Activated CD4-positive, alpha-beta T cell treated with anti-CD3 and anti-CD28 coated beads, Interleukin-2, Interleukin-4, amounts not matched to agents 100 ng/mL and 50 ng/mL, durations not matched to agents 16 hours and 8 hours (primary cell): ENCODE data around the gene RPS6KL1.
"Not testable (repeated sequence)": the region's sequence is repeated elsewhere in the genome, so short reads cannot be mapped to it uniquely, and the experiment has no call there.

Experiments
- DNase-seq: peaks from one replicate; pipeline ENCODE4 v3.0.0-alpha.2; 2020; ENCODE audit warnings: low spot score

RPS6KL1 gene

DNA sequence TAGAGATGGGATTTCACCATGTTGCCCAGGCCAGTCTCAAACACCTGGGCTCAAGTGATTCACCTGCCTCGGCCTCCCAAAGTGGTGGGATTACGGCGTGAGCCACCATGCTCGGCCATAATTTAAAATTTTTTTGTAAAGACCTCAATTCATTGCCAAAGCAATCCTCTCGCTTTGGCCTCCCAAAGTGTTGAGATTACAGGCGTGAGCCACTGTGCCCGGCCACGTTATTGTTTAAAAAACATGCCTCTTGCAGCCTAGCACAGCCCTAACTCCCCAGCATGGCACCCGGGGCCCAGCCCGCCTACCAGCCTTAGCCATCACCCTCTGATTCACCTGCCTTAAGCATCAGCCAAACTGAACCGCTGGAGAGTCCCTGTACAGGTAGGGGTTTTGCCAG, 13.1 kb upstream of the RPS6KL1 start:
- no peak for DNase-seq

DNA sequence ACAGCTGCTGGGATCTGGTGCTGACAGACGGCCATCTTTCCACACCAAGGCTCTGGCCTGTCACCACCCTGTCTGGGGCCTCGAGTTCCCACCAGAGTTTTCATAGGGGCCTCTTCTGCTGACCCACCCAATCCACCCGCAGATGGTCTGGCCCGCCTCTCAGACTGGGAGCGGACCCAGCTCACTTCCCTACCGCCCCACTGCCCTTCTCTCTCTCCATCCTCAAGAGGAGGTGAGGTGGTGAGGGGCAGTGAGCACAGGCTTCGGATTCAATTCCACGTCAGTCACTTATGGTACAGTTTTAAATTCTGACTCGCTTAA, 12.3 kb upstream of the RPS6KL1 start:
- DNase-seq: no peak

DNA sequence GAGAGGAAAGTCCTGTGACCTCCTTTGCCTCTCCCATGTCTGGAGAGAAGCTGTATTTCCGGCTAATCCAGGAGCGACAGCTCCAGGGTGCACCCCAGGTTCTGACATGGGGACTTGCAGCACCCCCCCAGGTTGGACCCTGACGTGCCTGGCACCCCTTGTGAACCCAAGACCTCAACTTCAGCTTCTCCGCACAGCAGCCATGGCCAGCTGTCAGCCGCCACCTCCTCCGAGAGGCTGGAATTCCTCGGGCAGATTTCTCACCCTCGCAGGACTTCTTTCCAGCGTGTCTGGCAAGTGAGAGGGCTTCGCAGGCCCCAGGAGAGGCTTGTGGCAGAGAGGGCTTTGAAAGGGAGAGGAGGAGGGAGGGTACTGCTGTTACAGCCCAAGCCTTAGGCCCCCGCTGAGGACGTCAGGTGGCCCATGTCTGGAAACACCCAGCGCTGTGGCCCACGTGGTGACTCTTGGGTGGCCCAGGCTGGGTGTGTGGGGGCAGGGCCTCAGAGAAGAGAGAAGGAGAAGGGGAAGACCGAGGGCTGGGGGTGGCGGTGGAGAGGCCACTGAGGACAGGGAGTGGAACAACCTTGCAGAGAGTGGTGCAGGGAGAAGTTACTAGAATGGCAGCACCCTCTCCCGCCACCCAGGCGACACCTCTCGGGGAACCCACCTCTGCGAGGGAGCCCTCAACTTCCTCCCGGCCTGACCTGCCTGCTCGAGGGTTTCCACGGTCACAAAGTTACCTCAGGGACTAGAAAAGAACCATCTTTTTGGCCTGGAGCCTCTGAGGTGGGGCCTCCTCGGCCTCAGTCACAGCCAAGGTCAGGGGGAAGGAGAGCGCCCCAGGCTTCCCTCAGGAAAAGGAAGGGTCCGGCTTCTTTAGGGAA, 11.7 kb upstream of the RPS6KL1 start:
- no peak for DNase-seq

DNA sequence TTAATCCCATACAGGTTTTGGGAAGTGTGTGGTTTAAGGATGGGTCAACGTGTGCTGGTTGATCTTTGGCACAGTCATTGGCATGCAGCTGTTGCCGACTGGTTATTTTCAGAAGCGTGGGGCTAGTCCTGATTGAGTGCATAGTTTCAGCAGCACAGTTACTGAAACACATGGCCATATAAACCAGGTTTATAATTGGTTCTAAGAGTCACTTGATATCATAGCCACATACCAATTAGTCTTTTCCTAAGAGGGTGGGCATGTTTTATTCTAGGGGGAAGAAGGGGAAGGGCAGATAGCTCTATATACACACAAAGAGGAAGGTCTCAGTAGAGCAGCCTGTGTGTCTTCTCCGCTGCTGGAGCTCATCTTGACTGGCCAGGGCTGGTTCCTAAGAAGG, 11.0 kb upstream of the RPS6KL1 start:
- no peak for DNase-seq

DNA sequence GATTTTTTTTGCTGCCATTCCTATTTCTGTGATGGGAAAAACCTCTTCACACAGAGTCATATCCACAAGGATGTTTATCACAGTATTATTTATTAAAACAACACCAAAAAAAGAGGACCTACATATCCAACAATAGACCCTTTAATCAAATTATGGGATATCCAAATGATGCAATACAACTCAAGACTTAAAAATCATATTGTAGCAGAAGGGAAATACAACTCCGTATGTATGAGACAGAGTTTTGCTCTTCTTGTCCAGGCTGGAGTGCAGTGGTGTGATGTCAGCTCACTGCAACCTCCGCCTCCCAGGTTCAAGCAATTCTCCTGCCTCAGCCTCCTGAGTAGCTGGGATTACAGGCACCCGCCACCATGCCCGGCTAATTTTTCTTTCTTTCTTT, 9.9 kb upstream of the RPS6KL1 start:
- not testable (repeated sequence) for DNase-seq

DNA sequence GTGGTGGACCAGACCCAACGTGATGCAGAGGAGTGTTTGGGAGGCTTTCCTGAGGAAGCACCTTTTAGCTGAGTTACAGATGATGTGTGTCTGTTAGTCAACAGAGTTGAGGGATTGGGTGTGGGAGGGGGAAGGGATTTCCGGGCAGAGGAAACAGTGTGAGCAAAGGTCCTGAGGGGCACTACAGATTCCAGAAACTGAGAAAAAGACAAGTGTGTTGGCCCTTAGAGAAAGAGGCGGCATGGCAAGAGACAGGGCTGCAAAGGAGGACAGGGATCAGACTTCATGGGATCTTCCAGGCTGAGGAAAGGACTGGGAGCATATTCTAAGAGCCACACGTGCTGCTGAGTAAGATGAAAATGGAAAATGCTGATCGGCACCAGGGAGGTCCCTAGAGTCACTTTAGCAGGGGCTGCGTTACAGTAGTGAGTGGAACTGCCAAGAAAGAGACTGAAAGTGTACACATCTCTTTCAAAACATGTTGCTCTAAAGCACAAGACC, 9.4 kb upstream of the RPS6KL1 start:
- DNase-seq: no peak

DNA sequence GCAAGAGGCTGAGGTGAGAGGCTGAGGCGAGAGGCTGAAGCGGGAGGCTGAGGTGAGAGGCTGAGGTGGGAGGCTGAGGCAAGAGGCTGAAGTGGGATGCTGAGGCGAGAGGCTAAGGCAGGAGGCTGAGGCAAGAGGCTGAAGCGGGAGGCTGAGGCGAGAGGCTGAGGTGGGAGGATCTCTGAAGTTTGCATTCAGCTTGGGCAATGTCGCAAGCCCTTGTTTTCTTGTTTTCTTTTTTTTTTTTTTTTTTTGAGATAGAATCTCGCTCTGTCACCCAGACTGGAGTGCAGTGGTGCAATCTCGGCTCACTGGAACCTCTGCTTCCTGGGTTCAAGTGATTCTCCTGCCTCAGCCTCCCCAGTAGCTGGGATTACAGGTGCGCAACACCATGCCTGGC, 8.7 kb upstream of the RPS6KL1 start:
- not testable (repeated sequence) for DNase-seq

DNA sequence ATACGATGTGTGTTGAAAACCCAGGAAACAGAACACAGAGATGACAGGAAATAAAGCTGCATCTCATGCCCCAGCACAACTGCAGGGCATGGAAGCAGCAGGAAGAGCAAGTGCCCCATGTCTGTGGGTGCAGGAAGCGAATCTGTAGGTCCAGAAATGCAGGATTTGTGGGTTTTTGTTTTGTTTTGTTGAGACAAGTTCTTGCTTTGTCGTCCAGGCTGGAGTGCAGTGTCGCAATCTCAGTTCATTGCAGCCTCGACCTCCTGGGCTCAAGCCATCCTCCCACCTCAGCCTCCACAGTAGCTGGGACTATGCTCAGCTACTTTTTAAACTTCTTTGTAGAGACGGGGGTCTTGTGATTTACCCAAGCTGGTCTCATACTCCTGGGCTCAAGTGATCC, 6.2 kb upstream of the RPS6KL1 start:
- no peak for DNase-seq

DNA sequence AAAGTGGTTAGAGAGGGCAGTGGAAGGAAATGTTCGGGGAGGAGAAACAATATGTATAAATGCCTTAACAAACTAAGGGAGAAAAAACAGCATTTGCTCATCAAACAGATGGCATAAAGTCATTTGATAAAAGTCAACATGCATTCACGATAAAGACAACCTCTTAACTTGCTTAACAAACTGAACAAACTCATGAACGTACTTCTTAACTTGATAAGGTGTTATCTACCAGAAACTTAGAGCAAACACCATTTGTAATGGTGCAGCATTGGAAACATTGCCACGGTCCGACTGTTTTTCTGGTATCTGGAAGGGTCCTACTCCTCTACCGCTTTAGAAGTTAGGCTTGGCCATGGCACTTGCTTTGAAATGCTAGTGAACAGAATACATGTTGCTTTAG, 4.2 kb upstream of the RPS6KL1 start:
- no peak for DNase-seq

DNA sequence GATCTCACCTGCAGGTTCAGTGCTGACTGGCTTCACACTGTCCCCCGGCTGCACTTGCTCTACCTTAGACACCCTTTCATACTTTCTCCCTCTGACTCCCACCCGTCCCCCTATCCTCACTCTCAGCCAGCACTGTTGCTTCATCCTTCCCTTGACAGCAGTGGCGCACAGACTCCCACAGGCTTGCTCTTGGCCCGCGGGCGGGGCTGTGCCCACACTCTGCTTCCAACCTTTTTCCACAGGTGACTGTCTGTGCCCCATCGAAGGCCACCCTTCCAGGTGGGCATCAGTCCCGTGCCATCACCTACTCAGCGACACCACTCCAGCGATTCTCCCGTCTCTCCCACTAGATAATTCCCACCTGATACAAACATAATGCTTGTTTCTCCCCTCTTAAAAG, 1.0 kb upstream of the RPS6KL1 start:
- DNase-seq: no peak

DNA sequence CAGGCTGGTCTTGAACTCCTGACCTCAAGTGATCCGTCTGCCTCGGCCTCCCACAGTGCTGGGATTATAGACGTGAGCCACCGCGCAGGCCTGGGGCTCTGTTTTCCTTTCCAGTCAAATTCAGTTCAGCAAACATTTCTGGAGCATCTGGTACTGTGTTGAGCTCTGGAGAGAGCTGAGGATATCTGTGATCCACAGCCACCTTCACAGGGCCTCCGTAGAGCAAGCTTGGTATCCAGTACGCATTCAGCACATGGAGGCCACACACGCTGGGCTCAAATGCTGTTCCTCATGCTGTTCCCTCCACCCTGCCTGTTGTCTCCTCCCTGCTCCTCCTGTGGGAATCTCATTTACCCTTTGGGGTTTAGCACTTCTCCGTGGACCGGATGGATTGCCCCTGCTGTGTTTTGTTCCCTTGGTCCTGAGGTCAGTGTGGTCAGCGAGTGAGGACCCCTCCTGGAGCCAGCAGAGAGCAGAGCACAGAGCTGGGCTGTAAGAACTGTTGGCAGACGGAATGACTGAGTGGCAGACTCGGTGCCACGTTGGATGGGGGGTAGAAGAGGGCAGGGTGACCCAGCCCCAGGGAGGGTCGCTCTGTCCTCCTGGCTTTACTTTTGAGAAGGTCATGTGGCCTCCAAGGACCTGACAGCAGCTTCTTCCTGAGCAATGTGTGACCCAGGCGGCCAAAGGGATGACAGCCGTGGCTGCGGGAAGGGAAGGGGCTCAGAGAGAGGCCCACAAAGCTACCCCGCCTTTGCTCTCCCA, 891 bp downstream of the RPS6KL1 start:
- no peak for DNase-seq

DNA sequence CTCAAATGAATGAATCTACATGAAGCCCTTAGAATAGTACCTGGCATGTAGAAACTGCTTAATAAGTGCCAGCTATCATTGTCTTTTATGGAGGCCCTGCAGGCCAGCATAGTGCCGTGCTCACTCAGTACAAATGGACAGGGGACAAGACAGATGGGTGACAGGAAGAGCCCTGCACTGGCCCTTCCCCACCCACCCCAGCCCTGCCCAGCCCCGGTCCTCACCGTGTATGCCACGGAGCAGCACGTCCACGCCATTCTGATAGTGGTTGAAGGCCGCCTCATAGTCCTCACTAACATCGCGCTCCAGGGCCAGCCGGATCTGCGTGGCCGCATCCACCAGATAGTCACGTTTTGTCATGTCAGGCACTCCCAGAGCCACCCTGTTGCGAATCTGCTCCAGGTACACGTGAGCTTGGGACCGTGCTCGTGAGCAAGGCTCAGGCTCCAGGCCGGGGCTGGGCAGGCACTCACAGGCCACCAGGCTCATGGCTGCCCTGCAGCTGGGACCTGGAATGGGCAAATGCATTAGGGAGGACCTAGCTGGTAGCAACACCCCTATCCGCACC, 1.9 kb downstream of the RPS6KL1 start:
- DNase-seq: no peak

DNA sequence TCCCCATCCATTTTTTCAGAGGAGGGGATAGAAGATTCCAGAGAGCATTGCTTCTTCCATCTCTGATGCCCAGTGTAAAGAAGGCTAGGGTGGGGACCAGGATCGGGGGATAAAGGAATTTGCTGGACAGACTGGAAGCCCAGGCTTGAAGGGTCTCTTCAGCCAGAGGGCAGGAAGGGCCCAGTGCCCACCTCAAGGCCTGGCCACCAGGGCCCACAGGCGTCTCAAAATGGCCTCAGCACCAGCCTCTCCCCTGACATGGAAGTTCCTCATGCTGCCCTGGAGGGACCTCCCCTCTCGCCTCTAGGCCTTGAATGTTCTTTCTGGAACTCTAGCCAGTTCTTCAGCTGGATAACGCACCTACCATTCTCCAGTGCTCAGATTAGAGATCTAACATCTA, 2.8 kb downstream of the RPS6KL1 start:
- no peak for DNase-seq

DNA sequence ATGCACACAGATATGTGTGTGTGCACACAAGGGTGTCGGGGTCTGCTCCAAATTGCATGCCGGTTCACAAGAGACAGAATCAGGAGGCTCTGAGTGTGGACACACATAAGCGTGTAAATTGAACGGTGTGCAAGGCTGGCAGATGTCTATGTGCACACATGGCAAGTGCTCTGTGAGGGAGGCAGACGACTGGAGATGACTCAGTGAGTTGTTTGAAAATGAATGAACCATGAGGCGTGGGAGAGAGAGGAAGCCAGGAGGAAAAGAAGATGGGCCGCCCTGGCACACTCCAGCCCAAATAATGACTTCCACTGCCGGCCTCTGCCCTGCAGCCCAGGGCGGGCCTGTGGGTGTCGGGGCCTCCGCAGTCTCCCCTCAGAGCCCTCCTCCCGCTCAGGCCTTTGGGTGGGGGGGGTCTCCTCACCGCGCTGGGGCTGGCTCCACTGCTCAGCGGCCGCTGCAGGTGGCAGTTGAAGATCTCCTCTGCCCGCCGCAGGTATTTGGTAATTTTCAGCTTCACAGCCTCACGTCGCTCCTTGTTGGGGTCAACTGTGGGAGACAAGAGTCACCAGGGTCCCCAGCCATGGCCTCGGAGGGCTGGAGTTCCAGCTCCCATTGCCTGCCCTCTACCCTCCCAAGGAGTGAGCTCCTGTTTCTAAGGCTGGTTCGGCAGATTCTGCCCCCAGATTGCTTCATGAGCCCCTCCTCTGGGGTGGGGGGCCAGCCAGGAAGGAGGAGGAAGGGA, 3.5 kb downstream of the RPS6KL1 start:
- no peak for DNase-seq

DNA sequence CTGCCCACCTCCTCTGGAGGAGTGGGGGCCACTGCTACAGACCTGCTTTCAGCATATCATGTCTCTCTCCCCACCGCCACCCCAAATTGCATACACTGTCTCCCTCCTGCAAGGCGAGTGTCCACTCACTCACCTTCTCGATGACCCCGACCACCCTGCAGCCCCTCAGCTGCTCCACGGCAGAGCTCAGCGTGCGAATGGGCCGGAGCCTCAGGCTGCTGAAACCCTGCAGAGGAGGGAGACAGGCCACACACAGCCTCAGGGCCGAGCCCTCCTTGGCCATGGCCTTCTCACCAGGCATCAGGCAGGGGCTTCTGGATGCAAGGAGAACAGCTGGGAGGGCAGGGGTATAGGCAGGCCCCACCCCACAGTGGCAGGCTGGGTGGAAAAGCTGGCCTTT, 4.7 kb downstream of the RPS6KL1 start:
- DNase-seq: no peak

DNA sequence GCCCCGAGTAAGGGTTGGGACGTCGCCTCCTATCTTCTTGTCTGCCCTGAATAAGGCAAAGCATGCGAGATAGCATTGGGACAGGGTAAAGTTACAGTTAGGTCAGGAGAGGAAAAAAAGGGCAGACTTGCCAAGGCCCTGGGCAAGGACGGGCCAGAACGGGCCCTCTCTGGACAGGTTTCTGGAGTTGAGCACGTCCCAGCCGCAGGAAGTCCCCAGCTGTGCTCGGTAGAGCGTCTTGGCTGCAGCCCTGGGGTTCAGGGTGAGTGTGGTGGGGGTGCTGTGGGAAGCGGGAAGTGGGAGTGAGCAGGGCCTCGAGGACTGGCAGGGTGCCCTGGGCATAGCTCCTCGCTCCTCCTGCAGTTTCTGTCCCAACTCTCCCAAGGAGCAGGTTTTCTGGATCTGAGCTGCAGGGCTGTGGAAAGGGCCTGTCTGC, 5.4 kb downstream of the RPS6KL1 start:
- DNase-seq: no peak

DNA sequence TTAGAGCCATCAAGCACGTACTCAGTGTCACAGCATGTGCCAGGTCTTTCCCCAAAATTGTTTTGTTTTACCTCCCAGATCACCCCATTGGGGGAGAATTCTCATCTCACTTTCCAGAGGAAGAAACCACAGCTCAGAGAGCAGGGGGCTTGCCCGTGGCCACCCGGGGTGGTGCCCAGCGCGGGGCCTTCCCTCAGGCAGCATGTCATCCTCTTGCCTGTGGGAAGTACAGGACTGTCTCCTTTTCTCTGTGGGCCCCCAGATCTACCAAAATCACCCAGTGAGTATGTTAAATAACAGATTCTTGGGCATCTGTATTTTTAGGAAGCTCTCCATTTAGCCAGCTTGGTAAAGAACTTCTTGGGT, 5.9 kb downstream of the RPS6KL1 start:
- no peak for DNase-seq

DNA sequence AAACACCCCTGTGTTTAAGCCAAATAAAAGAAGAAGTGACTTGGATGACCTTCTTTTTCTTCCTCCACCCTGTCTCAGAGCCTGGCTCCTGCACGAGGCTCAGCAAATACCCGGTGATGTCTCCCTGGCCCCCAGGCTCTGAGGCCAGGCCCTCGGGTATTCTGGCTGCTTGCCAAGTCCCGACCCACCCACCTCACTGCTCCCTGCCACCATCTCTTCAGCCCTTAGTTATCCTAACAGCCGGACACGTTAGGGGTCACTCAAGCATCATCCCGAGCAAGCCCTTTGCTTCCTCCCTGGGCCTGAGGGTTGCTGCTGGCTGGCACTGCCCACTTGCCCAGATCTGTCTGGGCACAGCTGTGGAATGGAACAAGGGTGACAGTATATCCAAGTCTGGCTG, 7.2 kb downstream of the RPS6KL1 start:
- no peak for DNase-seq

DNA sequence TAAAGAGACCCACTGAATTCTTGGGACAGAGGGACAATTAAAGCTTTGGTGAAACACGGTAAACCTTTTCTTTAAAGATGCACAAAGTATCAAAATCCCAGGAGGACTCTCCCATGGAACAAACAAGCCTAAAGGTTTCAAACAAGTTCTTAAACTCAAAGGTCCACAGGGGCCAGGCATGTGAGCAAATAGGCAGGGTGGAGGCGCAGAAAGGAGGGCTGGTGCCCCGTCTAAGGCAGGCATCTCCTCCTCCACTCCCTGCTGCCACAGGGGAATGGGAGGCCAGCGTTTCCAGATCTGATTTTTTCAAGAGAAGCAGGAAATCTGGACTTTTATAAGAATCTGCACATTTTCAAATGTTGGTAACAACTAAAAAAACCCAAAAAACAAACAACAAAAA, 7.6 kb downstream of the RPS6KL1 start:
- no peak for DNase-seq

DNA sequence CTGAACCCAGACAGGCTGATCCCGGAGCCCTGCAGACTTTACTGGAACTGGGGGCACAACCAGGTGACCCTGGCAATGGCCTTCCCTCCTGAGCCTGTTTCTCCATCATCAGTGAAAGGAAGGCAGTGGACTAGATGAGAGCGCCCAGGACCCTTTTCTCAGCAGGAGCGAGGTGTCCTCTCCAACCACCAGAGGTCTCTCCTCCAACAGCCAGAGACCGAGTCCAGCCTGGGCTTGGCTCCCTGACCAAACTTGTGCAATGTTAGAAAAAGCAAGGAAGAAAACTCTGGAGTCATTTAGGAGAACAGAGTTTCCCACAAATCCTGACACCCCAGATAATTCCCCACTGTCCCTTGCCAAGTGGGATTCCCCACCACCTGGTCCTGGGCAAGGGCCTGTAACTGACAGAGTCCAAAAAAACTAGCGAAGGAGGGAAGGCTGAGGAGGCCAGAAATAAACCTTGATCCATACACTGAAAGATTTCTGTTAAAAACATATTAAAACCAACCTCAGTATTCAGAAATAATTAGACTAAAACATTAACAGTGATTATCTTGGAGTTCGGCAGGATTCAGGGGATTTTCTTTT, 9.0 kb downstream of the RPS6KL1 start:
- no peak for DNase-seq

DNA sequence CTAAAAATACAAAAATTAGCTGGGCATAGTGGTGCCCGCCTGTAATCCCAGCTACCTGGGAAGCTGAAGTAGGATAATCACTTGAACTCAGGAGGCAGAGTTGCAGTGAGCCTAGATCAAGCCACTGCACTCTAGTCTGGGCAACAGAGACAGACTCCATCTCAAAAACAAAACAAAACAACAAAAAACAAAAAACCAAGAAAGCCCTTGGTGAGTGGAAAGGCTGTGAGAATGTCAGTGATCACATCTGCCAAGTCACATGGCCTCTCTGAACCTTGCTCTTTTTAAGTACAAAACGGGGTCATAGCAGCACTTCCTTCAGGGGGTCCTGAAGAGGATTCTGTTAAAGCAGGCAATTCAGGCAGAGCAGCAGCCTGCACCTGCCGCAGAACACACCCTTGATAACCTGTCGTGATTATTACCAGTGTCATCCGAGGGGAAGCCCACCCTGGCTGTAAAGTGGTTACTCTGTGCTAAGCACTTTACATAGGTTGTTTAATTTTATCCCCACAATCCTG, 9.6 kb downstream of the RPS6KL1 start:
- no peak for DNase-seq

DNA sequence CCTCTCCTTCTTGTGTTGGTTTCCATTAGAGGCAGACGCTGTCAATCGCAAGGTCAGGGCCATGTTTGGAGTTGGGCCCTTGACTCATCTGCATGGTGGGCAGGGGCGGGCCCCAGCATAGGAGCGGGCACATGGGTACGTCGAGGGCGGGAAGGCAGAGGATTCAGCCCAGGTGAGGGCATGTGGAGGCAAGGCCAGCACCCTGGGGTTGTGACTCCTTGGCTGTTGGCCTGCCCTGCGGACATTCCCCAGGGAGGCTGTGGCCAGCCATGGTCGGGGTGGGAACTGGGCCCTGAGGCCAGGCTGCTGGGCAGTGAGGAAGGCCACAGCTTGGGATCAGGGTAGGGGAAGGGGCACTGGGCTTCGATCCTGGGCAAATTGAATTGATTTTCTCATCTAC, 10.3 kb downstream of the RPS6KL1 start:
- no peak for DNase-seq
